ENCODE results near the gene LACC1. TPM values are rescaled to one million over a fixed set of nuclear protein-coding genes. Genes with fewer than 3 reads are reported as not detected.
A peak's percentile ranks its signal among the peaks of the same experiment; 100 is the strongest.

The LACC1 gene
- total RNA-seq, 1 donor from 2014 or later: 2.3 TPM

DNA sequence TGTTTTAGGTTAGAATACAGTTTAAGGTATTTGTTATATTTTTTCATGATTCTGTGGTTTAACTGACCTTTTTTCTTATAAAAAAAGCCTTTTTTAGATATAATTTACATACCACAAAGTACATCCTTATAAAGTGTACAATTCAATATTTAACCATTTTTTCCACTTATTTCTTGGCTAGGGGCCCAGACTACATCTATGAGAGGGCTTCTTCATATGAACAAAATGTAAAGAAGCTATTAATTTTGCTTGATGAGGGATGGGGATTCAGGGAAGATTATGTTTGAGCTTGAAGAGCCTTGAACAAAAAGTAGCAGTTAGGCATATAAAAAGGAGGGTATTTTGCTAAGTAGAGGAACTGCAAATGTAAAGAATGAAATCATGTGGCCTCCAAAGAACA lies 2.4 kb upstream of the LACC1 start:
- Histone ChIP-seq H3K4me1 (peaks cover 24% of the 10 kb centered on the region), H3K27ac (replicated peaks) (no peak overlapping the region), H3K9me3 (replicated peaks) (no peaks in the 10 kb centered on the region), H3K27me3 (ENCODE audit: low read depth) (no peaks in the 10 kb centered on the region), H3K4me3 (no peak overlapping the region), H3K36me3 (no peaks in the 10 kb centered on the region)
- intact Hi-C loops (cut with micrococcal nuclease): no loop called here
- TF ChIP-seq CTCF (IDR thresholded peaks at IDR 0.05; ENCODE audit: borderline replicate concordance): no peak
- no peak for DNase-seq

GRCh38 chr13:43877766-43878165 lies 1.9 kb upstream of the LACC1 start:
- no peaks in the 10 kb centered on the region for H3K9me3 ChIP-seq (replicated peaks)
- H3K27ac ChIP-seq (replicated peaks): no peak overlapping the region
- no peak for TF ChIP-seq CTCF (IDR thresholded peaks at IDR 0.05; ENCODE audit: borderline replicate concordance)
- intact Hi-C loops (cut with micrococcal nuclease): no loop called here
- H3K27me3 ChIP-seq (ENCODE audit: low read depth): no peaks in the 10 kb centered on the region
- peaks cover 24% of the 10 kb centered on the region for H3K4me1 ChIP-seq
- no peaks in the 10 kb centered on the region for H3K36me3 ChIP-seq
- no peak for DNase-seq
- H3K4me3 ChIP-seq: no peak overlapping the region

GRCh38 chr13:43878892-43879754 lies 581 bp upstream of the LACC1 start, which contains the start of gene CCDC122:
Gene CCDC122 (minus strand): TSS chr13:43879740. CDS start chr13:43869376, 10,364 bp downstream.
- Histone ChIP-seq H3K4me3 (peak within 1 kb of the TSS; percentile 72), H3K4me1 (peaks cover 24% of the 10 kb centered on the region), H3K9me3 (replicated peaks) (no peaks in the 10 kb centered on the region), H3K36me3 (no peaks in the 10 kb centered on the region), H3K27ac (replicated peaks) (peak within 1 kb of the TSS; percentile 89), H3K27me3 (ENCODE audit: low read depth) (no peaks in the 10 kb centered on the region)
- intact Hi-C loops (cut with micrococcal nuclease): no loop called here
- TF ChIP-seq CTCF (IDR thresholded peaks at IDR 0.05; ENCODE audit: borderline replicate concordance): no peak
- DNase-seq: peak; percentile 87

- H3K36me3 ChIP-seq: no peaks in the 10 kb centered on the region
- no peak for DNase-seq
- H3K27me3 ChIP-seq (ENCODE audit: low read depth): no peaks in the 10 kb centered on the region
- no peak for TF ChIP-seq CTCF (IDR thresholded peaks at IDR 0.05; ENCODE audit: borderline replicate concordance)
- intact Hi-C loops (cut with micrococcal nuclease): no loop called here
- H3K4me1 ChIP-seq: peaks cover 24% of the 10 kb centered on the region
- no peaks in the 10 kb centered on the region for H3K9me3 ChIP-seq (replicated peaks)
- peak overlapping the region; percentile 72 for H3K4me3 ChIP-seq
- H3K27ac ChIP-seq (replicated peaks): no peak overlapping the region
Observed at GRCh38 chr13:43880214-43880855, 631 bp downstream of the LACC1 start.

DNA sequence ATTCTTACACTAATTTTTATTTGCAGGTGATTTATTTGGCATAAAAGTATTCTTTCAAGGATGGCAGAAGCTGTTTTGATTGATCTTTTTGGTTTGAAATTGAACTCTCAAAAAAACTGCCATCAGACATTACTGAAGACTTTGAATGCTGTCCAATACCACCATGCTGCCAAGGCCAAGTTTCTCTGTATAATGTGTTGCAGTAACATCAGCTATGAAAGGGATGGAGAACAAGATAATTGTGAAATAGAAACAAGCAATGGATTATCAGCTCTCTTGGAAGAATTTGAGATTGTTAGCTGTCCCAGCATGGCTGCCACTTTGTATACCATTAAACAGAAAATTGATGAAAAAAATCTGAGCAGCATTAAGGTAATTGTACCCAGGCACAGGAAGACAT lies 1.2 kb downstream of the LACC1 start:
- H3K9me3 ChIP-seq (replicated peaks): no peaks in the 10 kb centered on the region
- peaks cover 24% of the 10 kb centered on the region for H3K4me1 ChIP-seq
- intact Hi-C loops (cut with micrococcal nuclease): no loop called here
- H3K4me3 ChIP-seq: no peak overlapping the region
- TF ChIP-seq CTCF (IDR thresholded peaks at IDR 0.05; ENCODE audit: borderline replicate concordance): no peak
- no peak for DNase-seq
- no peaks in the 10 kb centered on the region for H3K27me3 ChIP-seq (ENCODE audit: low read depth)
- no peaks in the 10 kb centered on the region for H3K36me3 ChIP-seq
- no peak overlapping the region for H3K27ac ChIP-seq (replicated peaks)
